CD8-positive, alpha-beta memory T cell (primary cell): Measurements from ENCODE around the gene GSTO1. TPM values are rescaled to one million over a fixed set of nuclear protein-coding genes. Genes with fewer than 3 reads are reported as not detected.

Experiments used
- CTCF ChIA-PET: fragments of 350-600 bp; sonication (Branson Sonifier 250); formaldehyde crosslinking; loops from one replicate; lab custom pipeline; 2021; ENCODE audit warnings: antibody characterized with exemption; lab: Charles Lee
- POLR2A ChIA-PET: fragments of 350-600 bp; sonication (Branson Sonifier 250); formaldehyde crosslinking; loops from one replicate; lab custom pipeline; 2021; ENCODE audit warnings: antibody characterized with exemption; lab: Charles Lee
- DNase-seq, 5 donors: peaks; one replicate each; pipeline versions ENCODE4 v3.0.0 to v3.0.0-alpha.2; 2020 to 2022; ENCODE audit warnings: mixed read lengths in 1 of 5
- H3K27ac ChIP-seq: one replicate; pipeline ENCODE4 v1.7.0; 2013; ENCODE audit warnings: low read depth, mild to moderate bottlenecking, low read length, moderate library complexity
- H3K27me3 ChIP-seq: 2 replicates; pipeline ENCODE4 v1.7.0; 2013; ENCODE audit warnings: low read length, mild to moderate bottlenecking; ENCODE audit not compliant: insufficient read depth, poor library complexity, severe bottlenecking
- H3K36me3 ChIP-seq: 2 replicates; pipeline ENCODE4 v1.7.0; 2013; ENCODE audit warnings: mild to moderate bottlenecking, low read length, moderate library complexity; ENCODE audit not compliant: insufficient read depth
- H3K4me1 ChIP-seq: 2 replicates; pipeline ENCODE4 v1.7.0; 2013; ENCODE audit warnings: mild to moderate bottlenecking, low read length, moderate library complexity; ENCODE audit not compliant: insufficient read depth
- H3K4me3 ChIP-seq: 2 replicates; pipeline ENCODE4 v1.7.0; 2013; ENCODE audit warnings: mild to moderate bottlenecking, low read length
- H3K9me3 ChIP-seq: 2 replicates; pipeline ENCODE4 v1.7.0; 2013; ENCODE audit warnings: mild to moderate bottlenecking, low read length
- H3K27ac Mint-ChIP-seq, 8 donors: one replicate each; pipeline ENCODE4 v1.8.0; 2020 to 2021; ENCODE audit warnings: mixed read lengths in 8 of 8, mild to moderate bottlenecking in 6 of 8, inconsistent platforms in 3 of 8, moderate library complexity in 3 of 8
- H3K27me3 Mint-ChIP-seq, 2 donors: one replicate each; pipeline ENCODE4 v1.8.0; 2020 to 2021; ENCODE audit warnings: mixed read lengths in 2 of 2, mild to moderate bottlenecking in 1 of 2, moderate library complexity in 1 of 2
- H3K36me3 Mint-ChIP-seq, 3 donors: one replicate each; pipeline ENCODE4 v1.8.0; 2020 to 2021; ENCODE audit warnings: mixed read lengths in 3 of 3, inconsistent platforms in 1 of 3, mild to moderate bottlenecking in 1 of 3
- H3K4me1 Mint-ChIP-seq, 3 donors: one replicate each; pipeline ENCODE4 v1.8.0; 2020 to 2021; ENCODE audit warnings: mixed read lengths in 3 of 3, inconsistent platforms in 1 of 3, mild to moderate bottlenecking in 1 of 3
- H3K4me3 Mint-ChIP-seq, 7 donors: one replicate each; pipeline ENCODE4 v1.8.0; 2020 to 2021; ENCODE audit warnings: mixed read lengths in 7 of 7, mild to moderate bottlenecking in 6 of 7, moderate library complexity in 4 of 7, inconsistent platforms in 2 of 7
- H3K9me3 Mint-ChIP-seq, 5 donors: one replicate each; pipeline ENCODE4 v1.8.0; 2020 to 2022; ENCODE audit warnings: mixed read lengths in 5 of 5, mild to moderate bottlenecking in 3 of 5, moderate library complexity in 2 of 5, inconsistent platforms in 1 of 5
- polyA plus RNA-seq: library from polyadenylated mRNA; unstranded; fragments of 300-500 nt; fragmentation: Illumina TruSeq; gene quantifications from one replicate; pipeline ENCODE4 v1.2.3, GENCODE V29; 2021
- total RNA-seq, 2 experiments: library from RNA; stranded (reverse); gene quantifications; one replicate each; pipeline ENCODE4 v1.2.3, GENCODE V29; 2021

Gene GSTO1
- total and polyA plus RNA-seq, 3 experiments from 2014 or later, result 122 to 167 (median 122) TPM

- Mint-ChIP-seq H3K4me3 (peak overlapping the region; percentile 57 to 72 (median 65)), H3K36me3 (peaks cover 5 to 14% (median 9%) of the 10 kb centered on the region in 3 donors), H3K9me3 (peaks cover 0 to 3% (median 0%) of the 10 kb centered on the region in 5 donors), H3K27me3 (peaks cover 0 to 1% of the 10 kb centered on the region in 2 donors), H3K27ac (peak overlapping the region; percentile 39 to 79 (median 74)), H3K4me1 (peaks cover 68 to 80% (median 80%) of the 10 kb centered on the region in 3 donors)
- Histone ChIP-seq H3K9me3 (no peaks in the 10 kb centered on the region), H3K4me1 (peaks cover 71% of the 10 kb centered on the region), H3K4me3 (no peak overlapping the region), H3K27ac (no peak overlapping the region), H3K27me3 (no peaks in the 10 kb centered on the region), H3K36me3 (peaks cover 6% of the 10 kb centered on the region)
- no peak for DNase-seq
- ChIA-PET POLR2A (interaction anchor here (1.1 to 3.5 kb wide), 2 partner anchors 31 to 46 kb away, joined by 4 to 17 read pairs; partner anchors contain the start of genes CFAP58 and ITPRIP), CTCF (interaction anchor here (1.6 to 7.2 kb wide), 7 partner anchors 12 to 46 kb away, joined by 4 to 160 read pairs (median 45); partner anchors contain the start of genes CFAP58 and ITPRIP)
Measured at GRCh38 chr10:104307576-104308438, 53.1 kb downstream of the GSTO1 start.

DNA sequence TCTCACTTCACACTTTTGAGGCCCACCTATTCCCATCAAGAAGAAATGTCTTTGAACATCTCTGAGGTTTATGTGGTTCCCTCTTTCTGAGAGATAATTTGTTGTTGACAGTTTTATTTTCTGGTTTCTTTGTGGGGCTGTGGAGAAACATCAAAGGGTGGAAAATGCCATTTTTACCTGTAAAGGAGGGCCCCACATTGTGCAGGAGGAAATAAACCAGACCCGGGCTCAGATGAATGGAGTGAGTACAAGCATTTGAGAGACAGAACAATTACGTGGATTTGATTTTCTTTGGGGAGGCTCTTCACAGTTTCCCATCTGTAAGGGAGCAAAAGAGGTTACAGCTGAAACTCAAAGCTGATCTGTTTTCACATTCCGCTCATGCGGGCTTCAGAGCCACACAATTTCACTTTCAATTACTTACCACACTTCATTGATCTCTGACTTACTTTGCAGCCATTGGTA lies 53.8 kb downstream of the GSTO1 start:
- H3K9me3 Mint-ChIP-seq, result no peaks in the 10 kb centered on the region
- peaks cover 0 to 20% (median 11%) of the 10 kb centered on the region in 3 donors for H3K36me3 Mint-ChIP-seq
- CTCF ChIA-PET, result interaction anchor here (1.4 to 7.2 kb wide), 6 partner anchors 16 to 45 kb away, joined by 4 to 160 read pairs (median 34); partner anchors contain the start of genes CFAP58 and ITPRIP
- peaks cover 12% of the 10 kb centered on the region for H3K36me3 ChIP-seq
- peak in 2 of 5 donors; percentile 54 to 77 for DNase-seq
- H3K4me1 Mint-ChIP-seq, result peaks cover 62 to 79% (median 74%) of the 10 kb centered on the region in 3 donors
- H3K4me3 ChIP-seq, result peak overlapping the region; percentile 5
- peak overlapping the region; percentile 39 to 79 (median 74) for H3K27ac Mint-ChIP-seq
- peak overlapping the region; percentile 57 to 72 (median 65) for H3K4me3 Mint-ChIP-seq
- peaks cover 0 to 1% of the 10 kb centered on the region in 2 donors for H3K27me3 Mint-ChIP-seq
- H3K4me1 ChIP-seq, result peaks cover 71% of the 10 kb centered on the region
- POLR2A ChIA-PET, result interaction anchor here (1.1 to 3.5 kb wide), 2 partner anchors 30 to 45 kb away, joined by 4 to 17 read pairs; partner anchors contain the start of genes CFAP58 and ITPRIP
- no peak overlapping the region for H3K27ac ChIP-seq
- H3K27me3 ChIP-seq, result no peaks in the 10 kb centered on the region
- H3K9me3 ChIP-seq, result no peaks in the 10 kb centered on the region

DNA sequence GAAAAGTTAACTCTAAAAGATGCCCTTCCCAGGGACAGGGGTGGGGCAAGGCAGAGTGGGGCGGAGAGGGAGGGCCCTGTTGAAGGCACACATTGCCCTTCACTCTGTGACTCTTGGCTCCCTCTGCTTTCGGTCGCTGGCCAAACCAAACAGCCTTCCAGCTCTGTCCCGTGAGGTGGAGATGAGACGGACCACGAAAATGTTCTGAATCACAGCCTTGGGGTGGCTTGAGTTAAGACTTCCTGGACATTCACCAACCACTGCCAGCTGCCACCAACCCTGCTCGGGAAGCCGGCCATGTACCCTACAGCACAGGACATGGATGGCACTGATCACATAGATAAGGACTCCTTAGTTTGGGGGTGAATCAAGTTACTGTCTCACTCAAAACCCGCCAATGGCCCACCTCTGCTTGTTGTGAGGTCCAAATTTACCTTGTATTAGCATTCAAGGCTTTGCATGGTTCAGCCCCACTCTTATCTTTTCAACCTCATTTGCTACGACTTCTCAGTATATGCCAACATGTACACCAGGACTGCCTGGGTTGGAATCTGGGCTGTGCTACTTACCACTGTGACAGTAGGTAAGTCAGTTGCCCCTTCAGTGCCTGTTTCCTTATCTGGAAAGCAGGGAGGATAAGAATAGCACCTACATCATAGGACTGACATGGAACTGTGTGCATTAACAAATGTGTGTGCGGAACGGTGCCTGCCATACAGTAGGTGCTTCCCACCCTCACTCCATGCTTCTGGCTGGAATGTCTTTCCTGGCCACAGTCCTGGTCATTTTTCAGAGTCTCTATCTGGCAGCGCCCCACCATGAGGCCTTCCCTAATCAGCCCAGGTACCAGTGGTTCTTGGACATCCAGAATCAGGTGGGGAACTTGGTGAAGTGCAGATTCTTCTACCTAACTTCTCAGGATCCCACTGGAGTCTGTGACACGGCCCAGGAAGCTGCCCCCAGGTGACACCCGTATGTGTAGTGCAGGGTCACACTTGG lies 55.6 kb downstream of the GSTO1 start:
- Mint-ChIP-seq H3K27ac (peak overlapping the region in 1 of 8 donors; percentile 78), H3K9me3 (no peaks in the 10 kb centered on the region), H3K4me3 (peak overlapping the region in 2 of 7 donors; percentile 11 to 15), H3K27me3 (peaks cover 0 to 1% of the 10 kb centered on the region in 2 donors), H3K4me1 (peaks cover 45 to 62% (median 57%) of the 10 kb centered on the region in 3 donors), H3K36me3 (peaks cover 0 to 38% (median 11%) of the 10 kb centered on the region in 3 donors)
- H3K4me1 ChIP-seq, result peaks cover 53% of the 10 kb centered on the region
- H3K9me3 ChIP-seq, result no peaks in the 10 kb centered on the region
- ChIA-PET POLR2A (interaction anchor here (3.5 kb wide), 1 partner anchor 28 kb away, joined by 17 read pairs; the partner anchor contains the start of gene ITPRIP), CTCF (interaction anchor here (1.0 to 7.2 kb wide), 5 partner anchors 19 to 43 kb away, joined by 3 to 160 read pairs (median 11); partner anchors contain the start of gene CFAP58)
- H3K4me3 ChIP-seq, result no peak overlapping the region
- no peak for DNase-seq
- H3K36me3 ChIP-seq, result peaks cover 28% of the 10 kb centered on the region
- H3K27ac ChIP-seq, result no peak overlapping the region
- no peaks in the 10 kb centered on the region for H3K27me3 ChIP-seq

GRCh38 chr10:104311184-104311720 lies 56.6 kb downstream of the GSTO1 start:
- H3K9me3 Mint-ChIP-seq, result no peaks in the 10 kb centered on the region

DNA sequence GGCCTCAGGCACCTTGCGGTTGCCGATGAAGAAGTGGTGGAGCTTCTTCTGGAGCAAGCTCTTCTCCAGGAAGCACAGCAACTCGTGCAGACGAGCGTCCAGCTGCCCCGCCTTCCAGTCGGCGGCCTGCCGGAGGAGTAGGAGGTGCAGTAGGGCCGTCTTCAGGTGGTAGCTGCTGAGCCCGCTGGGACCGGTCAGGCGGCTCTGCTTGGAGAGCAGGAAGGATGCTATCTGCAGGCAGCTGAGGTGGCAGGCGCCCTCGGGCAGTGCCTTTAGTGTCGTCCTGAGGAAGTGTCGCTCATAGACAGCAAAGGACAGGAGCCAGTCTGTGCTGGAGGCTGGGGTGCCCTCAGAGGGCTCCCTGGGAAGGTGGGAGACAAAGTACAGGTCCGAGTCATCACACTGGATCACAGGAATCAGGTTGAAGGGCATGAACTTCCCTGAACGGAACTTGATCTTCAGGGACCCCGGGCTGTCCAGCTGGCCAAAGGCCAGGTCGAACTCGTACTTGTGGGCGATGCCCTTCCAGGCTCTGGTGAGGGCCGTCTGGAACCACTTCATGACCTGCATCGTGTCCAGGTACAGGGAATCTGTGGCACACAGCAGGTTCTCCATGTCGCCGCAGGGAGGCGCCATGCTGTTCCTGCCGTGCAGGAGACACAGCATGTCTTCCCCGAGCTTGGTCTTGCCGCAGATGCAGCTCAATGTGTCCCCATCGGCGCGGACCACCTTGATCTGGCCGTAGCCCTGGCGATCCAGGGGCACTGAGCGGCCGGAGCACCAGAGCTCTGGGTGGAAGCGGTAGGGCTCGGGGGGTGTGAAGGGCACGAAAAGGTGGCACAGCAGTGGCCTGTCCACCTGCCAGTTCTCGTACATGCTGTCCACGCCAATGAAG lies 60.1 kb downstream of the GSTO1 start:
- H3K4me3 Mint-ChIP-seq, result no peak overlapping the region

More at GRCh38 chr10:104311184-104311720, 56.6 kb downstream of the GSTO1 start:
- no peaks in the 10 kb centered on the region for H3K27me3 ChIP-seq
- CTCF ChIA-PET, result interaction anchor here (1.0 to 3.5 kb wide), 4 partner anchors 20 to 42 kb away, joined by 3 to 14 read pairs (median 8); partner anchors contain the start of genes CFAP58 and ITPRIP
- peaks cover 43% of the 10 kb centered on the region for H3K4me1 ChIP-seq
- POLR2A ChIA-PET, result no interaction called here
- H3K4me3 ChIP-seq, result no peak overlapping the region
- Mint-ChIP-seq H3K27me3 (no peaks in the 10 kb centered on the region), H3K4me3 (no peak overlapping the region), H3K27ac (no peak overlapping the region), H3K4me1 (peaks cover 36 to 53% (median 48%) of the 10 kb centered on the region in 3 donors), H3K36me3 (peaks cover 0 to 47% (median 11%) of the 10 kb centered on the region in 3 donors)
- H3K36me3 ChIP-seq, result peaks cover 28% of the 10 kb centered on the region
- no peak overlapping the region for H3K27ac ChIP-seq
- no peaks in the 10 kb centered on the region for H3K9me3 ChIP-seq
- no peak for DNase-seq

GRCh38 chr10:104315486-104315921 lies 60.8 kb downstream of the GSTO1 start:
- H3K4me1 ChIP-seq, result peaks cover 28% of the 10 kb centered on the region
- no peaks in the 10 kb centered on the region for H3K27me3 ChIP-seq
- peaks cover 28% of the 10 kb centered on the region for H3K36me3 ChIP-seq
- ChIA-PET CTCF (no interaction called here), POLR2A (no interaction called here)
- H3K9me3 Mint-ChIP-seq, result no peaks in the 10 kb centered on the region
- no peak overlapping the region for H3K4me3 Mint-ChIP-seq
- no peak overlapping the region for H3K27ac Mint-ChIP-seq
- DNase-seq, result no peak
- H3K4me3 ChIP-seq, result no peak overlapping the region
- no peak overlapping the region for H3K27ac ChIP-seq
- H3K9me3 ChIP-seq, result no peaks in the 10 kb centered on the region
- H3K4me1 Mint-ChIP-seq, result peaks cover 29 to 41% (median 38%) of the 10 kb centered on the region in 3 donors
- peaks cover 0 to 65% (median 10%) of the 10 kb centered on the region in 3 donors for H3K36me3 Mint-ChIP-seq
- no peaks in the 10 kb centered on the region for H3K27me3 Mint-ChIP-seq

More for the DNA sequence above, 60.1 kb downstream of the GSTO1 start:
- POLR2A ChIA-PET, result no interaction called here
- H3K36me3 ChIP-seq, result peaks cover 28% of the 10 kb centered on the region
- H3K27me3 ChIP-seq, result no peaks in the 10 kb centered on the region
- Mint-ChIP-seq H3K9me3 (no peaks in the 10 kb centered on the region), H3K27ac (peak overlapping the region in 1 of 8 donors; percentile 48), H3K27me3 (no peaks in the 10 kb centered on the region), H3K4me1 (peaks cover 31 to 41% (median 38%) of the 10 kb centered on the region in 3 donors), H3K36me3 (peaks cover 0 to 65% (median 11%) of the 10 kb centered on the region in 3 donors)
- no peak for DNase-seq
- H3K4me1 ChIP-seq, result peaks cover 30% of the 10 kb centered on the region
- CTCF ChIA-PET, result interaction anchor here (1.0 to 1.2 kb wide), 4 partner anchors 9 to 41 kb away, joined by 3 to 6 read pairs (median 4); partner anchors contain the start of gene CFAP58
- H3K4me3 ChIP-seq, result no peak overlapping the region
- no peaks in the 10 kb centered on the region for H3K9me3 ChIP-seq
- no peak overlapping the region for H3K27ac ChIP-seq
